ENCODE measurements around the gene PRKCB. TPM values are rescaled to one million over a fixed set of nuclear protein-coding genes. Genes with fewer than 3 reads are reported as not detected.
A peak's percentile ranks its signal among the peaks of the same experiment; 100 is the strongest.

Gene PRKCB
- total and polyA plus RNA-seq, 2 experiments from 2014 or later, result 3.7 to 16.4 TPM

- TF ChIP-seq ZNF462 (CRISPR knock-in tag; IDR thresholded peaks at IDR 0.05) (no peak), JUNB (IDR thresholded peaks at IDR 0.05; ENCODE audit: unreplicated experiment) (no peak), EZH2phosphoT487 (IDR thresholded peaks at IDR 0.05; ENCODE audit: unreplicated experiment) (no peak), ZNF114 (CRISPR knock-in tag; IDR thresholded peaks at IDR 0.05) (no peak), CREB1 (CRISPR knock-in tag; IDR thresholded peaks at IDR 0.05; ENCODE audit: low read depth) (no peak), EZH2 (IDR thresholded peaks at IDR 0.05; ENCODE audit: low read depth, unreplicated experiment) (no peak), STAT1 (IDR thresholded peaks at IDR 0.05; ENCODE audit: unreplicated experiment) (no peak), POLR2AphosphoS5 (IDR thresholded peaks at IDR 0.05; ENCODE audit: low read depth) (no peak)
These were observed 296.4 kb downstream of the PRKCB start (continued) for GRCh38 chr16:24132048-24132796.

GRCh38 chr16:24132797-24133155, 297.0 kb downstream of the PRKCB start:
- no peak for ATAC-seq
- peak overlapping the region; percentile 63; the same call in 1 of the 2 replicates for H3K27ac Mint-ChIP-seq
- H3K27me3 Mint-ChIP-seq (ENCODE audit: insufficient read depth, low read depth, poor library complexity), result peaks cover 6% of the 10 kb centered on the region
- no peak for TF ChIP-seq CTCF (conservative IDR thresholded peaks at IDR 0.05; ENCODE audit: low read depth in 2 of 2)
- no peak for TF ChIP-seq ZNF331 (CRISPR knock-in tag; IDR thresholded peaks at IDR 0.05; ENCODE audit: low read depth)
- no peak for TF ChIP-seq EZH2 (IDR thresholded peaks at IDR 0.05; ENCODE audit: low read depth, unreplicated experiment)
- no peak for TF ChIP-seq JUNB (IDR thresholded peaks at IDR 0.05; ENCODE audit: unreplicated experiment)
- no peak for TF ChIP-seq EZH2phosphoT487 (IDR thresholded peaks at IDR 0.05; ENCODE audit: unreplicated experiment)
- no peak for TF ChIP-seq NANOG (IDR thresholded peaks at IDR 0.05; ENCODE audit: borderline replicate concordance)
- TF ChIP-seq ETS1 (IDR thresholded peaks at IDR 0.05), result no peak
- no peak for TF ChIP-seq CREB1 (CRISPR knock-in tag; IDR thresholded peaks at IDR 0.05; ENCODE audit: low read depth)

More at GRCh38 chr16:24132797-24133155, 297.0 kb downstream of the PRKCB start:
- Histone ChIP-seq H3K27me3 (ENCODE audit: insufficient read depth) (no peaks in the 10 kb centered on the region), H3F3A (replicated peaks; ENCODE audit: low read depth) (no peaks in the 10 kb centered on the region), H3K4me1 (ENCODE audit: insufficient read depth) (peaks cover 38% of the 10 kb centered on the region), H3K36me3 (ENCODE audit: insufficient read depth) (no peaks in the 10 kb centered on the region), H3K79me2 (replicated peaks; ENCODE audit: insufficient read depth) (no peaks in the 10 kb centered on the region), H3K27ac (ENCODE audit: low read depth) (no peak overlapping the region), H2AFZ (no peak overlapping the region), H3K4me2 (no peak overlapping the region), H3K9me2 (ENCODE audit: insufficient read depth) (no peaks in the 10 kb centered on the region), H4K20me1 (replicated peaks; ENCODE audit: insufficient read depth) (no peaks in the 10 kb centered on the region), H3K4me3 (no peak overlapping the region)
- Mint-ChIP-seq H3K4me3 (no peak overlapping the region), H3K4me1 (peaks cover 34% of the 10 kb centered on the region), H3K9me3 (no peaks in the 10 kb centered on the region), H3K36me3 (ENCODE audit: low read depth) (no peaks in the 10 kb centered on the region)
- DNase-seq (ENCODE audit: low spot score), result no peak
